GM18519 (cell line): ENCODE results near the gene ZNF189.
A peak's percentile ranks its signal among the peaks of the same experiment; 100 is the strongest.

Experiments
- ATAC-seq: cut with Tn5 transposase; IDR thresholded peaks from one replicate; pipeline ENCODE4 v1.9.1; 2021; ENCODE audit warnings: mild to moderate bottlenecking, moderate library complexity; ENCODE audit not compliant: unreplicated experiment, low FRiP score

Gene ZNF189

GRCh38 chr9:101398068-101398929 is at the start of gene ZNF189, which contains the start of gene MRPL50:
TSS of gene ZNF189 (plus strand) at chr9:101398851. CDS start at chr9:101399157, 306 bp downstream.
TSS of gene MRPL50 (minus strand) at chr9:101398618. CDS start at chr9:101398592, 26 bp downstream.
- ATAC-seq, result peak; percentile 98

- ATAC-seq, result no peak
Observed at GRCh38 chr9:101350285-101350684, 48.4 kb upstream of the ZNF189 start.

- ATAC-seq, result no peak
Observed at GRCh38 chr9:101352892-101353463, 45.7 kb upstream of the ZNF189 start.

GRCh38 chr9:101353683-101354082 is 45.0 kb upstream of the ZNF189 start:
- no peak for ATAC-seq

- ATAC-seq, result no peak
Observed at GRCh38 chr9:101354143-101354764, 44.4 kb upstream of the ZNF189 start.

- no peak for ATAC-seq
Observed at GRCh38 chr9:101354765-101355708, 43.6 kb upstream of the ZNF189 start.

- no peak for ATAC-seq
Observed at GRCh38 chr9:101356619-101357018, 42.0 kb upstream of the ZNF189 start.

- no peak for ATAC-seq
Observed at GRCh38 chr9:101359679-101360078, 39.0 kb upstream of the ZNF189 start.

GRCh38 chr9:101360647-101361046 is 38.0 kb upstream of the ZNF189 start:
- no peak for ATAC-seq

- ATAC-seq, result no peak
Observed at GRCh38 chr9:101362450-101362849, 36.2 kb upstream of the ZNF189 start.

GRCh38 chr9:101365181-101365580 is 33.5 kb upstream of the ZNF189 start:
- no peak for ATAC-seq

GRCh38 chr9:101366038-101366756 is 32.5 kb upstream of the ZNF189 start:
- ATAC-seq, result no peak

GRCh38 chr9:101367323-101367722 is 31.3 kb upstream of the ZNF189 start:
- ATAC-seq, result no peak

GRCh38 chr9:101369286-101369685 is 29.4 kb upstream of the ZNF189 start:
- ATAC-seq, result no peak

- ATAC-seq, result no peak
Observed at GRCh38 chr9:101369884-101370531, 28.6 kb upstream of the ZNF189 start.

- no peak for ATAC-seq
Observed at GRCh38 chr9:101371813-101372212, 26.8 kb upstream of the ZNF189 start.

- no peak for ATAC-seq
Observed at GRCh38 chr9:101372327-101373118, 26.1 kb upstream of the ZNF189 start.

GRCh38 chr9:101375546-101375945 is 23.1 kb upstream of the ZNF189 start:
- ATAC-seq, result no peak
